Epithelial cell of proximal tubule (primary cell): ENCODE results near the gene ANKRD44. TPM values are rescaled to one million over a fixed set of nuclear protein-coding genes. Genes with fewer than 3 reads are reported as not detected.

Experiments
- DNase-seq: peaks from one replicate; pipeline ENCODE4 v3.0.0-alpha.2; 2011; ENCODE audit warnings: low read depth
- H3K4me3 ChIP-seq: 2 replicates; pipeline ENCODE4 v1.5.1; 2011; ENCODE audit warnings: low read depth, mild to moderate bottlenecking, low read length
- total RNA-seq: library from RNA; depleted of rRNA; stranded (reverse); fragments of >200 nt; gene quantifications from 2 replicates; pipeline ENCODE4 v1.2.3, GENCODE V29; 2015
- TF ChIP-seq, protein P1 (sequence below): conservative IDR thresholded peaks from 2 replicates; pipeline ENCODE4 v1.5.1; 2012; ENCODE audit warnings: low read depth, mild to moderate bottlenecking, low read length

The ANKRD44 gene
- total RNA-seq, 1 donor from 2014 or later, result 1.7 TPM

GRCh38 chr2:196980473-196980872, 330.1 kb downstream of the ANKRD44 start:
- no peak overlapping the region for H3K4me3 ChIP-seq
- no peak for DNase-seq
- TF ChIP-seq, protein P1, sequence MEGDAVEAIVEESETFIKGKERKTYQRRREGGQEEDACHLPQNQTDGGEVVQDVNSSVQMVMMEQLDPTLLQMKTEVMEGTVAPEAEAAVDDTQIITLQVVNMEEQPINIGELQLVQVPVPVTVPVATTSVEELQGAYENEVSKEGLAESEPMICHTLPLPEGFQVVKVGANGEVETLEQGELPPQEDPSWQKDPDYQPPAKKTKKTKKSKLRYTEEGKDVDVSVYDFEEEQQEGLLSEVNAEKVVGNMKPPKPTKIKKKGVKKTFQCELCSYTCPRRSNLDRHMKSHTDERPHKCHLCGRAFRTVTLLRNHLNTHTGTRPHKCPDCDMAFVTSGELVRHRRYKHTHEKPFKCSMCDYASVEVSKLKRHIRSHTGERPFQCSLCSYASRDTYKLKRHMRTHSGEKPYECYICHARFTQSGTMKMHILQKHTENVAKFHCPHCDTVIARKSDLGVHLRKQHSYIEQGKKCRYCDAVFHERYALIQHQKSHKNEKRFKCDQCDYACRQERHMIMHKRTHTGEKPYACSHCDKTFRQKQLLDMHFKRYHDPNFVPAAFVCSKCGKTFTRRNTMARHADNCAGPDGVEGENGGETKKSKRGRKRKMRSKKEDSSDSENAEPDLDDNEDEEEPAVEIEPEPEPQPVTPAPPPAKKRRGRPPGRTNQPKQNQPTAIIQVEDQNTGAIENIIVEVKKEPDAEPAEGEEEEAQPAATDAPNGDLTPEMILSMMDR, result no peak

DNA sequence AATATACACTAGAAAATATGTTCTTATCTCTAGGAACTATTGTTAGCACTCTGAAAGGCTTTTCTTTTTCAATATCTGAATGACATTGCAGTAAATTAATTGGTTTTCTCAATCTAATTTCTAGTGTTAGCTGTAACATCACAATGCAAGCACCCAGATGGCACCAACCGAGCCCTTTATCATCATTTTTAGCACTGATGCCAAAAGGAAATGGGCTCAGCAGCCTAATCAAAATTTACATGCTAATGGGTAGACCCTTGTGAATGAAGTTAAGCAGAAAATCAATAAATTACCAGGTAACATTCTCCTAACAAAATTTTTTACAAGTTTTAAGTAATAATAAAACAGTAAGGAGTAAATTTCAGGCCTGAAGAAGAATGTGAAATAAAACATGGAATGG, 330.6 kb downstream of the ANKRD44 start:
- H3K4me3 ChIP-seq, result no peak overlapping the region
- TF ChIP-seq, protein P1, result no peak
- no peak for DNase-seq

DNA sequence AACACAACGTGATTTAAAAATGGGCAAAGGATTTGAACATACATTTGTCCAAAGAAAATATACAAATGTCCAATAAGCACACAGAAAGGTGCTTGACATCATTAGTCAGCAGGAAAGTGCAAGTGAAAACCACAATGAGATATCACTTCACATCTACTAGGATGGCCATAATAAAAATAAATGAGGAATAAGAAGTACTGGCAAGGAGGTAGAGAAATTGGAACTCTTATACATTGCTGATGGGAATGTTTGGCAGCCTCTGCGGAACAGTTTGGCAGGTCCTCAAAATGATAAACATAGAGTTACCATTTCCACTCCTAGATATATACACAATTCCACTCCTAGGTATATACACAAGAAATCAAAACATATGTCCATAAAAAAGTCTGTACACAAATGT, 333.1 kb downstream of the ANKRD44 start:
- no peak for DNase-seq
- TF ChIP-seq, protein P1, result no peak
- H3K4me3 ChIP-seq, result no peak overlapping the region

DNA sequence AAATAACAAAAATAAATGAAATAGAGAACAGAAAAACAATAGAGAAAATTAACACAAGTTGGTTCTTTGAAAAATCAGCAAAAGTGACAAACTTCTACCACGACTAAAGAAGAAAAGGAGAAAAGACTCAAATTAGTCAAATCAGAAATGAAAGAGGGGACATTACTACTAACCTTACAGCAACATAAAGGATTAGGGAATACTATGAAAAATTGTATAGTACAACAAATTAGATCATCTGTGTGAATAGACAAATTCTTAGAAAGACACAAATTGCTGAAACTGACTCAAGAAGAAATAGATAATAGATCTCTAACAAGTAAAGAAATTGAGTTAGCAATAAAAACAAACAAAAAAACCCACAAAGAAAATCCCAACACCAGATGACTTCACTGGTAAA, 335.6 kb downstream of the ANKRD44 start:
- H3K4me3 ChIP-seq, result no peak overlapping the region
- TF ChIP-seq, protein P1, result no peak
- DNase-seq, result no peak

DNA sequence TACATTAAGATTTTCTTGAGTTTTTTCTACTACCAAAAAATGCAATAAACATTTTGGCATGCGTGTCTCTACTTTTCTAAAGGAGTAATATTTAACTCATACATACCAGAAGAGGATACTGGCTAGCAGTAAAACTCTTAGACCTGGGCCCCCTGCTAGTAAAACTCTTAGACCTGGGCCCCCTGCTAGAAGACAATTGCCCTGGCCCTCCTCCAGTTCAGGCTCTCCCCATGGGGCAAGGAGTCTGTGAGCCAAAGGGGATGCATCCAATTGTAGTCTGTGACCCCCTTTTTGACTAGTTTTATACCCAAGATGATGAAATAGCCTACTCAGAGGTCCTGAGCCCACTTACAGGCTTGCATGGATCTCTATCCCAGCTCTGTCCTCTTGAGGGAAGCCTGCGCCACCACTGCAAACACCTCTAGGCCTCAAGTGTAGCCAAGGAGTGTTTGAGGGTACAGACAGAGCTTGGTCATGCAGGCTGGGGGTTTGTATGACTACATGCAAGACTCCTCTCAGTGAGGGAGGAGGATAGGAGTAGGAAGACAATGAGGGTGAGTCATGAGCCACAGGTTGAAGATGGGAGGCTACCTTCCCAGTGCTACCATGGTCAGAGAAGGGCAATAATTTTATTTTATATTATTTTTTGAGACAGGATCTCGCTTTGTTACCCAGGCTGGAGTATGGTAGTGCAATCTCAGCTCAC, 338.9 kb downstream of the ANKRD44 start:
- H3K4me3 ChIP-seq, result no peak overlapping the region
- TF ChIP-seq, protein P1, result no peak
- no peak for DNase-seq

- TF ChIP-seq, protein P1, result no peak
- H3K4me3 ChIP-seq, result no peak overlapping the region
- no peak for DNase-seq
Measured at GRCh38 chr2:196970099-196970498, 340.5 kb downstream of the ANKRD44 start.

DNA sequence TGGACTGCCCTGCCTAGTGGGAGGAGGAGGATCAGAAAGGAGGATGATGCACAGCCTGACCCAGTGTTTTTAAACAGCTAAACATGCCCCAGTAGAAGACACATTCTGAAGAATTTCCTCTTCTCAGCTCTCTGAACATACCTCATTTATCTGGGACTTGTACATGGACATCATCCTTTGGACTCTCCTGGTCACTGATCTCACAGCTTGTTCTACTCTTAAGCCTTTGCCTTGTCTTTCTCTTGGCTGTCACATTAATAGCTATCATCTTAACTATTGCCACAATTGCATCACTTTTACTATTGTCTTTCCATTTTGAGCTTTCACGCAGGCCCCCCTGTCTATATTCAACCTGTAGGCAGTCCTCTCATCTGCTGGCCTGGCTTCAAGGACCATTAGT, 342.1 kb downstream of the ANKRD44 start:
- no peak for DNase-seq
- TF ChIP-seq, protein P1, result no peak
- no peak overlapping the region for H3K4me3 ChIP-seq
